Right atrium auricular region (tissue), 2 donors: ENCODE measurements around the gene LAMA2. TPM values are rescaled to one million over a fixed set of nuclear protein-coding genes. Genes with fewer than 3 reads are reported as not detected.

Experiments used
- DNase-seq: peaks from one replicate; pipeline ENCODE4 v3.0.0-alpha.2; 2019; ENCODE audit warnings: low spot score
- H3K27ac ChIP-seq, 2 donors: fragments of 200-600 bp; sonication (generic); 1 replicate in 1 of 2; 2 replicates in 1 of 2; pipeline ENCODE4 v1.5.1; 2016 to 2019
- H3K27me3 ChIP-seq, 2 donors: fragments of 200-600 bp; sonication (generic); one replicate each; pipeline versions ENCODE4 v1.5.1 to v1.6.0; 2017 to 2019
- H3K36me3 ChIP-seq: fragments of 200-600 bp; sonication (generic); one replicate; pipeline ENCODE4 v1.5.1; 2016
- H3K4me1 ChIP-seq, 2 donors: fragments of 200-600 bp; sonication (generic); one replicate each; pipeline versions ENCODE4 v1.5.1 to v1.6.0; 2017 to 2019
- H3K4me3 ChIP-seq, 2 donors: fragments of 200-600 bp; sonication (generic); 1 replicate in 1 of 2; 2 replicates in 1 of 2; pipeline ENCODE4 v1.5.1; 2017 to 2019; ENCODE audit warnings: mild to moderate bottlenecking in 1 of 2, moderate library complexity in 1 of 2
- H3K9me3 ChIP-seq, 2 donors: fragments of 200-600 bp; sonication (generic); one replicate each; pipeline ENCODE4 v1.5.1; 2019
- CTCF ChIP-seq, 2 donors: fragments of 200-600 bp; sonication (generic); IDR thresholded peaks; one replicate each; pipeline ENCODE4 v1.5.1; 2019; ENCODE audit warnings: antibody characterized with exemption in 2 of 2
- total RNA-seq, 2 donors: library from RNA; depleted of rRNA; stranded (reverse); fragments of >200 nt; gene quantifications; one replicate each; pipeline ENCODE4 v1.1.0, GENCODE V29; 2016

LAMA2 gene
- total RNA-seq, 2 donors from 2014 or later = 150 to 166 TPM

DNA sequence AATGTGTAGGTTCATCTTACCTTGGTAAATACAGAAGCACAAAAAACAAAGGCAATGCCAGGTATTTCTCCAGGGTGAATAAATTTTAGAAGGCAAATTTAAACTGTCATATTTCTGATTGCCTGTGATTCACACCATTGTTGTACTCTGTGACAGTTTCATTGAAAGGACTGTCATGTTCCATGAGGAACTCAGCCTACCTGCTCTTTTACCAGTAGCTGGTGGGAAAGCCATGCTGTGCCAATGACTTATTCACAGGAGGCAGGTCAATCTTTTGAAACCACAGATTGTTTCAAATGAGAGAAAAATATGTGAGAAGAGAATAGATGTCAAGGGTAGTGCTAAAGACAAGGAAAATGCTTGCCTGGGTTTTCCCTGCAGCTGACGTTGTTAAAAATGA, 206.4 kb downstream of the LAMA2 start:
- H3K4me1 ChIP-seq = no peaks in the 10 kb centered on the region
- H3K9me3 ChIP-seq = no peaks in the 10 kb centered on the region
- TF ChIP-seq CTCF (IDR thresholded peaks at IDR 0.05) = no peak
- H3K27me3 ChIP-seq = no peaks in the 10 kb centered on the region
- no peak overlapping the region for H3K27ac ChIP-seq
- H3K36me3 ChIP-seq = no peaks in the 10 kb centered on the region
- no peak for DNase-seq
- H3K4me3 ChIP-seq = no peak overlapping the region

DNA sequence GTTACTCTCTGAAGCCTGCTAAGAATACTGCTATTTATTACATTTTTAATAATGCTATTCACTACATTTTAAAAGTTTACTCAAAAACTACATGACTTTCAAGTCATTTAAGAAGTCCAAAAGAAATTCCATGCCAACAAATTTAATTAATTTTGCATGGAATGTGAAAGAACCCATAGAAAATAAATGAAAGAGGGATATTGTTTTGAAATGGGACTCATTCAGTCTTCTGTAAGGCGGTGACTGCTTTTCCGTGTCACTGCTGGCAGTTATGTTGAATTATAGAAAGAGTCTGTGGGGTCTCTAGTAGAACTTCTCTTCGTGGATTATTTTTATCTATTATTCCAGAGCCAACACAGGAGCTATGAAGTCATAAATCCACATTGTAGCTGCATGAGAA, 211.2 kb downstream of the LAMA2 start:
- Histone ChIP-seq H3K27ac (peak overlapping the region in 1 of 2 donors; percentile 9), H3K27me3 (no peaks in the 10 kb centered on the region), H3K4me3 (no peak overlapping the region), H3K36me3 (no peaks in the 10 kb centered on the region), H3K9me3 (no peaks in the 10 kb centered on the region), H3K4me1 (peaks cover 0 to 6% of the 10 kb centered on the region in 2 donors)
- no peak for DNase-seq
- no peak for TF ChIP-seq CTCF (IDR thresholded peaks at IDR 0.05)

DNA sequence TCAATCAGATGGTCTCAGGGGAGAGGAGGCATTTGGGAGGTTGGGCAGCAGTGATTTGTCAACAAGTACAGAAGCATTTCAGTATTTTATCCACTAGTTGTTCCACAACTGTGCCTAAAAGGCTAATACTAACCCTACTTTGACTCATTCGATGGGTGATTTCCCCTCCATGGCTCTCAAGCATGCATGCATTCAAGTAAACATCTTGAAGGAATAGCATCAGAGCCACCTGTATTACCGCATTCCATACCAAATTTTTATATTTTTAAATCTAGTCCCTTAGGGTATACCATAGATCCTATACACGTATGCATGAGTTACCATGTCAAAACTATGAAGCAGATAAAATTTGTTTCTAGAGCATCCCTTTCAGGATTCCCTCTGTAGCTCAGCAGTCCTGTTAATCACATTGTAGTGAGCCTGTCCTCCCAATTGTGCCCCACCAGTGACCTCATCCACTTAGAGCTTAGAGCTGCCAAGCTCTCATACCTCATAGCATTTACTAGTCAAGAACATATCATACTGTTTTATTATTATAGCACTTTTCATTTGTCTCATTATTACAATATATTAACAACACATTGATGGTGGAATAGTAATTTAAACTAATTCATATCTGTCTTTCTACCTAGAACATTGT, 213.8 kb downstream of the LAMA2 start:
- Histone ChIP-seq H3K4me1 (peaks cover 0 to 6% of the 10 kb centered on the region in 2 donors), H3K9me3 (no peaks in the 10 kb centered on the region), H3K4me3 (no peak overlapping the region), H3K36me3 (no peaks in the 10 kb centered on the region), H3K27me3 (no peaks in the 10 kb centered on the region), H3K27ac (peak overlapping the region in 1 of 2 donors; percentile 48)
- no peak for TF ChIP-seq CTCF (IDR thresholded peaks at IDR 0.05)
- DNase-seq = no peak

DNA sequence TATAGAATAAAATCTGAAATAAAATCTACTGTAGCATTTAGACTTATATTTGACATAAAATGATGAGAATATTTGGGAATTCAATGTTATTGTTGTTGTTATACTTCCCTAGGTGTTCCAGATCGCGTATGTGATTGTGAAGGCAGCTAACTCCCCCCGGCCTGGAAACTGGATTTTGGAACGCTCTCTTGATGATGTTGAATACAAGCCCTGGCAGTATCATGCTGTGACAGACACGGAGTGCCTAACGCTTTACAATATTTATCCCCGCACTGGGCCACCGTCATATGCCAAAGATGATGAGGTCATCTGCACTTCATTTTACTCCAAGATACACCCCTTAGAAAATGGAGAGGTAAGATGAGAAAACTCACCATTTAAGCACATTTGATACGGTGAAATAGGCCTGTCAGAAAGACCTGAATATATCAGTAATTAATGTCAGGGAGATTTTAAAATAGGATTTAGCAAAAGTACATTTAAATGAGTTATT, 215.2 kb downstream of the LAMA2 start:
- peaks cover 0 to 17% of the 10 kb centered on the region in 2 donors for H3K4me1 ChIP-seq
- no peaks in the 10 kb centered on the region for H3K27me3 ChIP-seq
- no peaks in the 10 kb centered on the region for H3K36me3 ChIP-seq
- no peaks in the 10 kb centered on the region for H3K9me3 ChIP-seq
- no peak for TF ChIP-seq CTCF (IDR thresholded peaks at IDR 0.05)
- no peak for DNase-seq
- no peak overlapping the region for H3K4me3 ChIP-seq
- H3K27ac ChIP-seq = no peak overlapping the region

DNA sequence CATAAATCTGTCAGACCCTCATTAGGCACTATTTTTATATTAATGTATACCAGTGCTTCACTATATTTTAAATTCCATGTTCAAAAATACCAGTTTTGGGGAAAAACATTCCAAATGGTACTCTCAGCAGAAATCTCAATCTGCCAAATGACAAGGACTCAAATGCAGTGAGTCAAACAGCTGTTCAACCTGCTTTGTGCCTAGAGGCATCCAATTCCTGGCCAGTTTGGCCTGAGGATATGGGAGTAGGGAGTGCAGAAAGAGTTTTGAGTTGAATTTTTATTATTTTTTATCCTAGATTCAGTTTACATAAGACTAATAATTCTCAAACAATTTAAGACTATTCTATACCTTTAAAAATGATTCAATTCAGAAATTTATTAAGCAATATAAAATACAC, 216.8 kb downstream of the LAMA2 start:
- no peak for DNase-seq

More for the DNA sequence above, 216.8 kb downstream of the LAMA2 start:
- H3K9me3 ChIP-seq = no peaks in the 10 kb centered on the region
- H3K4me1 ChIP-seq = peaks cover 0 to 32% of the 10 kb centered on the region in 2 donors
- no peak for TF ChIP-seq CTCF (IDR thresholded peaks at IDR 0.05)
- no peaks in the 10 kb centered on the region for H3K36me3 ChIP-seq
- no peaks in the 10 kb centered on the region for H3K27me3 ChIP-seq
- no peak overlapping the region for H3K27ac ChIP-seq
- H3K4me3 ChIP-seq = no peak overlapping the region
